DOHH2 (cell line): ENCODE data around the gene STAT5B.
"Not testable (repeated sequence)": the region's sequence is repeated elsewhere in the genome, so short reads cannot be mapped to it uniquely, and the experiment has no call there.

Experiments
- H3F3A ChIP-seq: fragments of 200-600 bp; sonication (generic), shearing (Covaris generic); 2 replicates; pipeline ENCODE4 v1.6.0; 2016; ENCODE audit warnings: antibody characterized with exemption, mild to moderate bottlenecking; ENCODE audit not compliant: control insufficient read depth, insufficient read depth
- H3K27ac ChIP-seq: fragments of 200-600 bp; sonication (generic); 2 replicates; pipeline ENCODE4 v1.5.1; 2014; ENCODE audit warnings: low read depth, mild to moderate bottlenecking, low read length, moderate library complexity
- H3K27me3 ChIP-seq: fragments of 200-600 bp; sonication (generic); 2 replicates; pipeline ENCODE4 v1.6.1; 2014; ENCODE audit warnings: mild to moderate bottlenecking, low read length, mixed read lengths; ENCODE audit not compliant: control insufficient read depth
- H3K36me3 ChIP-seq: fragments of 200-600 bp; sonication (generic); 2 replicates; pipeline ENCODE4 v1.6.1; 2014; ENCODE audit warnings: mild to moderate bottlenecking, low read length, moderate library complexity, mixed read lengths; ENCODE audit not compliant: control insufficient read depth
- H3K4me1 ChIP-seq: fragments of 200-600 bp; sonication (generic); 2 replicates; pipeline ENCODE4 v1.6.1; 2014; ENCODE audit warnings: mild to moderate bottlenecking, low read length, mixed read lengths; ENCODE audit not compliant: control insufficient read depth
- H3K4me2 ChIP-seq: fragments of 200-600 bp; sonication (generic); 2 replicates; pipeline ENCODE4 v1.6.0; 2014; ENCODE audit warnings: mild to moderate bottlenecking, low read length, moderate library complexity
- H3K4me3 ChIP-seq: fragments of 200-600 bp; sonication (generic); 2 replicates; pipeline ENCODE4 v1.5.1; 2014; ENCODE audit warnings: mild to moderate bottlenecking, low read length, mixed read lengths
- H3K79me2 ChIP-seq: fragments of 200-600 bp; sonication (generic); 2 replicates; pipeline ENCODE4 v1.6.1; 2014; ENCODE audit warnings: mild to moderate bottlenecking, low read length, mixed read lengths; ENCODE audit not compliant: control insufficient read depth
- H3K9me2 ChIP-seq: fragments of 200-600 bp; sonication (generic); replicated peaks from 2 replicates; pipeline ENCODE4 v1.6.1; 2014; ENCODE audit warnings: mild to moderate bottlenecking, low read length, mixed read lengths; ENCODE audit not compliant: control insufficient read depth
- H3K9me3 ChIP-seq: fragments of 200-600 bp; sonication (generic); 2 replicates; pipeline ENCODE4 v1.6.1; 2014; ENCODE audit warnings: antibody characterized with exemption, low read length, mixed read lengths; ENCODE audit not compliant: control insufficient read depth, insufficient read depth
- H4K20me1 ChIP-seq: fragments of 200-600 bp; sonication (generic); 2 replicates; pipeline ENCODE4 v1.6.0; 2014; ENCODE audit warnings: low read depth, mild to moderate bottlenecking, antibody characterized with exemption, low read length, moderate library complexity; ENCODE audit not compliant: control insufficient read depth, insufficient read depth
- EZH2phosphoT487 ChIP-seq: fragments of 200-600 bp; sonication (generic); IDR thresholded peaks from 2 replicates; pipeline ENCODE4 v1.6.1; 2017; ENCODE audit warnings: borderline replicate concordance, mild to moderate bottlenecking, antibody characterized with exemption, low read length, moderate library complexity, mixed read lengths
- TF ChIP-seq, protein P1 (sequence below): fragments of 200-600 bp; sonication (generic); IDR thresholded peaks from one replicate; pipeline ENCODE4 v1.5.1; 2014; ENCODE audit warnings: antibody characterized with exemption, mild to moderate bottlenecking, low read depth, low read length; ENCODE audit not compliant: poor library complexity, severe bottlenecking

STAT5B gene

DNA sequence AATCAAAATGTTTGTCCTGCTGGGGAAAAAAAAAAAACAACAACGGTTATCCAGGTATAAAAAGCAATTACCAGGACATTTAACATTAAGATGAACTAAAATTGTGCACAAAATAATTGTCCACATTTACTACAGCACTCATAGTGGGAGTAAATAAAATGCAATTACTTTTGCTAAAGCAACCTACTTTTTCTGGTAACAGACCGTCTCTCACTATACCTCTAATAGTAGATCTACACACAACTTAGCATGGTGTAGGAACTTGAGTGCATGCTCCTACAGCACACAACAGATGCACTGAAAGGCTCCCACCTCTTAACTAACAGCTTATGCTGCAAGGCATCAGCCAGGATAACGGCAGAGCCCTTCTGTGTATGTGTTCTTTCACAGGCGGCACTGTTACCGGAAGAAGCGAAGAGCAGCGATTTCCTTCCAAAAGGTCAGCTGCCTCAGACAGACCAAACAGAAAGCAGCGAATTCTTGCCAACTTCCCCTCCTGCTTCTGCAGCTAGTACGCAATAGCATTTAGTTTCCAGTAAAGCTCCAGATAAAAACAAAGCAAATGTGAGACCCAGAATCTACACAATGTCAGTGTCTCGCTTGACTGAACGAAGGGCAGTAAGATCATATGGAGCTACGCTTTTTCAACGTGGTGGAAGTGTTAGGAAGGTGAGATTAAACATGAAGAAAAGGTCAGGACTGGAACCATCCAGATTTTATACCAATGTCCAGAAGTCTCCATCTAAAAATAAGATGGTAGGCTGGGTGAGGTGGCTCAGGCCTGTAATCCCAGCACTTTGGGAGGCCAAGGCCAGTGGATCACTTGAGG, 27.6 kb downstream of the STAT5B start:
- Histone ChIP-seq H3K9me3 (no peaks in the 10 kb centered on the region), H3K27me3 (no peaks in the 10 kb centered on the region), H3K9me2 (no peaks in the 10 kb centered on the region), H3K27ac (peak overlapping the region; percentile 84), H3K4me2 (peak overlapping the region; percentile 69), H4K20me1 (no peaks in the 10 kb centered on the region), H3K36me3 (no peaks in the 10 kb centered on the region), H3F3A (peaks cover 28% of the 10 kb centered on the region), H3K79me2 (peaks cover 87% of the 10 kb centered on the region), H3K4me3 (peak overlapping the region; percentile 64), H3K4me1 (peaks cover 69% of the 10 kb centered on the region)
- TF ChIP-seq, protein P1, sequence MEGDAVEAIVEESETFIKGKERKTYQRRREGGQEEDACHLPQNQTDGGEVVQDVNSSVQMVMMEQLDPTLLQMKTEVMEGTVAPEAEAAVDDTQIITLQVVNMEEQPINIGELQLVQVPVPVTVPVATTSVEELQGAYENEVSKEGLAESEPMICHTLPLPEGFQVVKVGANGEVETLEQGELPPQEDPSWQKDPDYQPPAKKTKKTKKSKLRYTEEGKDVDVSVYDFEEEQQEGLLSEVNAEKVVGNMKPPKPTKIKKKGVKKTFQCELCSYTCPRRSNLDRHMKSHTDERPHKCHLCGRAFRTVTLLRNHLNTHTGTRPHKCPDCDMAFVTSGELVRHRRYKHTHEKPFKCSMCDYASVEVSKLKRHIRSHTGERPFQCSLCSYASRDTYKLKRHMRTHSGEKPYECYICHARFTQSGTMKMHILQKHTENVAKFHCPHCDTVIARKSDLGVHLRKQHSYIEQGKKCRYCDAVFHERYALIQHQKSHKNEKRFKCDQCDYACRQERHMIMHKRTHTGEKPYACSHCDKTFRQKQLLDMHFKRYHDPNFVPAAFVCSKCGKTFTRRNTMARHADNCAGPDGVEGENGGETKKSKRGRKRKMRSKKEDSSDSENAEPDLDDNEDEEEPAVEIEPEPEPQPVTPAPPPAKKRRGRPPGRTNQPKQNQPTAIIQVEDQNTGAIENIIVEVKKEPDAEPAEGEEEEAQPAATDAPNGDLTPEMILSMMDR, result no peak
- TF ChIP-seq EZH2phosphoT487, result no peak

- Histone ChIP-seq H3K4me1 (peaks cover 60% of the 10 kb centered on the region), H3K4me3 (peak overlapping the region; percentile 64; the same call in 1 of the 2 replicates), H3K27ac (0 out of 2 replicates have a peak overlapping the region, but pooled peaks have one; percentile 84), H3K36me3 (no peaks in the 10 kb centered on the region), H3K9me3 (no peaks in the 10 kb centered on the region), H3K27me3 (no peaks in the 10 kb centered on the region), H3K79me2 (peaks cover 82% of the 10 kb centered on the region), H3F3A (peaks cover 20% of the 10 kb centered on the region), H4K20me1 (no peaks in the 10 kb centered on the region), H3K4me2 (peak overlapping the region; percentile 69; the same call in 1 of the 2 replicates), H3K9me2 (no peaks in the 10 kb centered on the region)
- TF ChIP-seq, protein P1, result no peak
- no peak for TF ChIP-seq EZH2phosphoT487
These were observed 28.5 kb downstream of the STAT5B start for GRCh38 chr17:42247734-42248133.

DNA sequence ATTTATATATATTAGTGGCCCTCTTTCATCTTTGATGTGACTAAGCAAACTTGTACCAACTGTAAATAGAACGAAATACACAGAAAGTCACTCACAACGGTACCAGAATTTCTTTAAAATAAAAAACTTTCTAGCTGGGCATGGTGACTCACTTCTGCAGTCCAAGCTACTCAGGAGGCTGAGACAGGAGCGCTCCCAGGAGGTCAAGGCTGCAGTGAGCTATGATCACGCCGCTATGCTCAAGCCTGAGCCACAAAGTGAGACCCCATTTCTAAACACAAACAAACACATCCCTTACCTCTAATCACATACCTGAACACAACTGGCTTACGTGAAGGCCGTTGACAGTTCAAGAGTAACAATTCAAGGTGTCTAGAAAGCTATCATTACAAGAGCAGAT, 29.7 kb downstream of the STAT5B start:
- no peaks in the 10 kb centered on the region for H3K9me2 ChIP-seq
- H3F3A ChIP-seq, result peaks cover 11% of the 10 kb centered on the region
- peaks cover 82% of the 10 kb centered on the region for H3K79me2 ChIP-seq
- H3K27ac ChIP-seq, result no peak overlapping the region
- H3K27me3 ChIP-seq, result no peaks in the 10 kb centered on the region
- no peak overlapping the region for H3K4me3 ChIP-seq
- H3K4me1 ChIP-seq, result peaks cover 49% of the 10 kb centered on the region
- TF ChIP-seq, protein P1, result no peak
- no peak for TF ChIP-seq EZH2phosphoT487
- H4K20me1 ChIP-seq, result peaks cover 4% of the 10 kb centered on the region; the same call in 1 of the 2 replicates
- H3K36me3 ChIP-seq, result no peaks in the 10 kb centered on the region
- H3K9me3 ChIP-seq, result no peaks in the 10 kb centered on the region
- no peak overlapping the region for H3K4me2 ChIP-seq

- H3F3A ChIP-seq, H4K20me1 ChIP-seq, H3K36me3 ChIP-seq: not testable (repeated sequence)
These were observed 31.0 kb downstream of the STAT5B start for GRCh38 chr17:42245183-42245582.

DNA sequence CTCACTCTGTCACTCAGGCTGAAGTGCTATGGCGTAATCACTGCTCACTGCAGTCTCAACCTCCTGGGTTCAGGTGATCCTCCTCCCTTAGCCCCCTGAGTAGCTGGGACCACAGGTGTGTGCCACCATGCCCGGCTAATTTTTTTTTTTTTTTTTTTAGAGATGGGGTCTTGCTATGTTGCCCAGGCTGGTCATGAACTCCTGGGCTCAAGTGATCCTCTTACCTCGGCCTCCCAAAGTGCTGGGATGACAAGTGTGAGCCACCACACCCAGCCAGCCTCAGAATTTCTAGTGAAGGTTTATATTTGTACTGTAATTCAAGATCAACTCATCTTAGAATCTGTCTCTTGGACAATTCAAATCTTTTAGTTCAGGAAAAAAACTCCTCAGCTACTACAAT, 32.1 kb downstream of the STAT5B start:
- not testable (repeated sequence) for H4K20me1 ChIP-seq, H3K4me2 ChIP-seq, H3K9me2 ChIP-seq, H3F3A ChIP-seq, H3K27ac ChIP-seq, H3K4me3 ChIP-seq, H3K9me3 ChIP-seq, H3K36me3 ChIP-seq, H3K27me3 ChIP-seq
- Histone ChIP-seq H3K79me2 (peaks cover 78% of the 10 kb centered on the region), H3K4me1 (peaks cover 25% of the 10 kb centered on the region)

More at GRCh38 chr17:42245183-42245582, 31.0 kb downstream of the STAT5B start:
- H3K4me2 ChIP-seq, H3K9me3 ChIP-seq, H3K9me2 ChIP-seq, H3K4me3 ChIP-seq, H3K27ac ChIP-seq, H3K27me3 ChIP-seq: not testable (repeated sequence)
- H3K79me2 ChIP-seq, result peaks cover 79% of the 10 kb centered on the region
- peaks cover 36% of the 10 kb centered on the region for H3K4me1 ChIP-seq
